Activated effector memory CD4-positive, alpha-beta T cell treated with anti-CD3 and anti-CD28 coated beads, Interleukin-2, amount 50 U/mL, for 16 hours (primary cell): ENCODE results near the gene GADD45A.

Experiments used
- DNase-seq: peaks from one replicate; pipeline ENCODE4 v3.0.0-alpha.2; 2020

GADD45A gene

DNA sequence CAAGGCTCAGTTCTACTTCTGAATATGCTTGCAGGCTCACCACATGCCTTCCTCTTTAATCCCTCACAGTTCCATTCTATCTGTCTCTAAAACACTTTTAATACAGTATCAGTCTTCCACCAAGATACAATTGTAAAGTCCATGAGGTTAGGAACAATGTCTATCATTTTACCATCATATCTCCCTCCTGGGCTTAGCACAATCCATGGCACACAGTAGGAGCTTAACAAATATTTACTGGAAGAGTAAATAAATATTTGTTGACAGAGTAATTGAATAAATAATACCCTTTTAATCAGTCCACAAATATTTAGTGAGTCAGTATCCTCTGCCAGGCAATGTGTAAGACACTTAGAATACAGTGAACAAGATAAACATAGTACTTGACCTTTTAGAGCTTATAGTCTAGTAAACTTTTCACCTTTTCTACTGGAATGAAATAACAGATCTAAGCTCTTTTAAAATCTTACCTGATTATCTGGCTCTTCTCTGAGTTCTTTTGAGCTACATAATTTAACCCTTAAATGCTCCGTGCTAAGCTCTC lies 12.7 kb upstream of the GADD45A start:
- DNase-seq = no peak

DNA sequence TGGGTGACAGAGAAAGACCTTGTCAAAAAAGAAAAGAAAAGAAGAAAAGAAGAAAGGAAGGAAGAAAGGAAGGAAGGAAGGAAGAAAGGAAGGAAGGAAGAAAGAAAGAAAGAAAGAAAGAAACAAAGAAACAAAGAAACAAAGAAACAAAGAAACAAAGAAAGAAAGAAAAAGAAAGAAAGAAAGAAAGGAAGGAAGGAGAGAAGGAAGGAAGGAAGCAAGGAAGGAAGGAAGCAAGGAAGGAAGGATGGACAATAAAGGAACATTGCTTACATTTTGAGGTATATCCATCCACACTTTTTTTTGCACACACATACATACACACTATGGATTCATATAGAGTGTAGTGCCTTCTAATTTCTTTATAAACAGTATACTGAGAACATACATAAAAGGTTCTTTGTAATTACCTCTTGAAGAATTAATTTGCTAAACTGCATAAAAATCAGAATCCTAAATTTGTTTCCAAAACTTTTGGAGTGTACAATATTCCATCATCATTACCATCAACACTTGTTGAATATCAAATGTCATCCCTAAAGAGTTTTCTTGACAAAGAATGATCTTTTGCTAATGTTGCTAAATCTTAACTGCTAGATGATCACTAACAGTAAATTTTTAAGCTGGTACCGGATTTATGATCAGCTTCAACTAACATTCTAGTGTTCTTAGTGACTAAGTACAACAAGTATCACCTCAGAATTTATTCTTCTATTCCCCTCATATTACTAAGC lies 11.4 kb upstream of the GADD45A start:
- DNase-seq = no peak

GRCh38 chr1:67674260-67675011 lies 10.6 kb upstream of the GADD45A start:
- peak; percentile 69 for DNase-seq

GRCh38 chr1:67675800-67676199 lies 9.2 kb upstream of the GADD45A start:
- DNase-seq = no peak

GRCh38 chr1:67676287-67676686 lies 8.7 kb upstream of the GADD45A start:
- DNase-seq = no peak

DNA sequence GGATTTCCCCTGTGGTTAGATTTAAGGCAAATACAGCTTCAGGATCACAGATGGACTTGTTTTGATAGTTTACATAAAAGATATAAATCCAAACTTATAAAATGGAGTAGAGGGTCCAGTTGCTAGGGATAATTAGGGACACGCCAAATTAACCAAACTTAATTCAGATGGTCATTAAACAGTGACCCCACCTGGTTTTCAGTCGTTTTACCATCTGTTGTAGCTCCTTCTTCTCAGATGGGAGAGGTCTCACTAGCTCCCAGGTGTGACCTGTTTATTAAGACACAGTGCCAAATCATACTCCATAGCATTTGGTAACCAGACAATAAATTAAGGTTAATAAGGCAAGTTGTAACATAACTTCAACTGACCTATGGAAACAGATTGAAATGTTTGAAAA lies 8.1 kb upstream of the GADD45A start:
- no peak for DNase-seq

- no peak for DNase-seq
Measured at GRCh38 chr1:67677408-67677807, 7.6 kb upstream of the GADD45A start.

DNA sequence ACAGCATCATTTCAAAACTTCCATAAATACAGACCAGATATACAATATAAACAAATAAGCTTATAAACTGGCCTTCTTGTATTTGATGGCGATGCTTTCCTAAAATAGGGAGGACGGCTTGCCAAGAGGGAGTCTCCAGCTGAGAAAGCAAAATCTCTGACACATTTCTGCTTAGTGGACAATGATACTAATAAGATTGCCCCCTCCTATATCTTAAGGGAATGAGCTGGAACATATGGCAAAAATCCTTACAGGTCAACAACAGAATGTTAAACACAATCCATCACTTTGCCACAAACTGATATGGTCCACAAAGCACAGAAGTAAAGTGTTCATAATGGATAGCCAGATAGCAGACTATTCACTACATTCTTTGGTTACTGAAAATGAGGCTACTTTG lies 7.1 kb upstream of the GADD45A start:
- DNase-seq = no peak

DNA sequence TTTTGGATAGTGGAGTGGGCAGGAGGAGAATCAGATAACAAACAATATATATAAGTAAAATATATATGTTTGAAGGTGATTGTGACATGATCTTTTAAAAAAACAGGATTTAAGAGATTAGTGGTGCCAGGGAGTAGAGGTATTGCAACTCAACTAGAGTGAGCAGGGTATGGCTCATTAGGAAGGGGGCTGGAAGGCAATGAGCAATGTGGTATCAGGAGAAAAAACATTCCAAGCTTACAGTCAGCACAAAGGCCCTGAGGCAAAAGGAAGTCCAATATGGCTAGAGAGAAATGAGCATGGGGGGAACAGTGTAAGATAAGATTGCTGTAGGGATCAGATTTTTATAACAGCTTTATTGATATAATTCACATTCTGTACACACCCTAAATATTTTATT lies 5.3 kb upstream of the GADD45A start:
- DNase-seq = no peak

DNA sequence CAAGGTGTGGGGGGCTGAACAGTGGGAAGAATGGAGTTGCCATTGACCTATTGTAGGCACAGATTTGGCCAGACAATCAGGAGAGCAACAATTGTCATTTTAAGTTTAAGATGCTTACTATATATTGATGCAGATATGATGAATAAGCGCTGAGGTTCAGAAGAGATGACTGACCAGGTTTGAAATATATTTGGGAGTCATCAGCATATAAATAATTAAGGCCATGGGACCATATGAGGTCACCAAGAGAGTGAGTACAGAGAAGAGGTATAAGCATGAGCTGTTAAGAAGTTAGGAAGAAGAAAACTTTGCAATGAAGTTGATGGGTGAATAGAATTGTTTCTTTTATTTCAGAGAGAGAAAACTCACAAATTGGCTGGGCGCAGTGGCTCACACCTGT lies 4.5 kb upstream of the GADD45A start:
- no peak for DNase-seq

DNA sequence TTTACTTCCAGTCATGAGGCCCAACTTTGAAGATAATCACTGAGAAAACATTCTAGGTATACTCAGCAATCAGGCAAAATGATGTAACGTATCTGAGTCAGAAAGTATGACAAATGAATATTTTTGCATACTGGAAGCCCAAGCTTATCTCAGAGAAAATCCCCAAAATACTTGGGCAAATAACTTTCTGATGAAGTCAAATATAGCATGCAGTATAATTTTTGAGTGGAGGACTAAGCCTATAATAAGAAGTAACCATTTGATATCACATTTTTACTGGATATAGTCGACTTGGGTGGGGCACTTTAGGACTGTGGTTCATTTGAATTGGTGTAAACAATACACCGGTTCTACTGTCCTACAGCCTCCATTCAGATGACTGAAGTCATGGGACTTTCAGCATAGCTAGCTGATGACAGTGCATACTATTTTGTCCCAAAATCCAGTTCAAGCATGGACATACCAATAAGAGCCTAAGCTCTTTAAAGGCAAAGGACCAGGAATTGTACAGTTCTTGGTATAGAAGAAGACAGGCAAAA lies 2.3 kb upstream of the GADD45A start:
- no peak for DNase-seq

GRCh38 chr1:67683316-67683715 lies 1.7 kb upstream of the GADD45A start:
- no peak for DNase-seq

- DNase-seq = peak; percentile 76
Measured at GRCh38 chr1:67683766-67684525, 1.1 kb upstream of the GADD45A start.

- DNase-seq = no peak
Measured at GRCh38 chr1:67684526-67685066, 405 bp upstream of the GADD45A start.

DNA sequence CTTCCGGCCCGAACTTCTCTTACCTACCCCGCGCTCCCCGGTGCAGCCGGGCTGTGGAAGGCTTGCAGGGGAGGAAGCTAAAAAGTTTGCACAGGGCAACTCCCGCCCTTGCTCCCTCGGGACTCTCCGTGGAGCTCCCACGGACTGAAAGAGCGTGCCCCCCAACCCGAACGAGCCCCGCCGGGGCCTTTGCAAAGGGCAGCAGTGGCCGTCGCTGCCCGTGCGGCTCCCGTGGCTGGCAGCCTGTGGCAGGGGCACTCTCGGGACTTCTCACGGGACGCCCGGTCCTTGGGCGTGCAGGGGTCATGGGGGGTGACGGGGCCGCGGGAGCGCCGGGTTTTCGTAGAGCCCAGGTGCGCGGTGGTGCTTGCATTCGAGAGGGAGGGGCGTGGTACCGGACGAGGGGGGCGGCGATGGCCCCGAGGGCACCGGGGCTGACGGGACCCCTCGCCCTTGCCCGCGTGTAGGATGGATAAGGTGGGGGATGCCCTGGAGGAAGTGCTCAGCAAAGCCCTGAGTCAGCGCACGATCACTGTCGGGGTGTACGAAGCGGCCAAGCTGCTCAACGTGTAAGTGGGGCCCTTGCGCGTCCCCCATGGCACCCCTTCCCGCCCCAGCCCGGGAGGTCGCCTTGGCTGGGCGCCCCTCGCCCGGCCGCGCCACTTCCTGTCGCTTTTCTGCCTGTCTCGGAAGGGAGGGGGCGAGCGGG lies 711 bp downstream of the GADD45A start:
- DNase-seq = peak; percentile 88

DNA sequence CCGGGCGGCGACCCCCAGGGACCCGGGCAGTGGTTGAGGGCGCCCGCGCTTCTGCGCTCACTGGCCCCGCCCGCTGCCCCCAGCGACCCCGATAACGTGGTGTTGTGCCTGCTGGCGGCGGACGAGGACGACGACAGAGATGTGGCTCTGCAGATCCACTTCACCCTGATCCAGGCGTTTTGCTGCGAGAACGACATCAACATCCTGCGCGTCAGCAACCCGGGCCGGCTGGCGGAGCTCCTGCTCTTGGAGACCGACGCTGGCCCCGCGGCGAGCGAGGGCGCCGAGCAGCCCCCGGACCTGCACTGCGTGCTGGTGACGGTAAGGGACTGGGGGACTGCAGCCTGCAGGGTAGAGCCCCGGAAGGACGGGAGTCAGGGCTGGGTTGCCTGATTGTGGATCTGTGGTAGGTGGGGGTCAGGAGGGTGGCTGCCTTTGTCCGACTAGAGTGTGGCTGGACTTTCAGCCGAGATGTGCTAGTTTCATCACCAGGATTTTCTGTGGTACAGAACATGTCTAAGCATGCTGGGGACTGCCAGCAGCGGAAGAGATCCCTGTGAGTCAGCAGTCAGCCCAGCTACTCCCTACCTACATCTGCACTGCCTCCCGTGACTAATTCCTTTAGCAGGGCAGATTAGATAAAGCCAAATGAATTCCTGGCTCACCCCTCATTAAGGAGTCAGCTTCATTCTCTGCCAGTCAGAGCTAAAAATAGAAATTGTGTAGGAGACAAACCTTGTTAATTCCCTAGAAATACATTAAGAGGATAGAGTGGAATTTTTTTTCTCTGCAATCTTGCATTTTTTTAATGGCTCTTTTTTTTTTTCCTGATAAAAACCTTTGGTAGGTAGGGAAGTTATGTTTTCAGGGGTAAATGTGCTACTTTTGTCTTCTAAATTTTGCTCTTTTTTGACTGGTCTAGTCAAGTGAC lies 1.5 kb downstream of the GADD45A start:
- peak; percentile 81 for DNase-seq

DNA sequence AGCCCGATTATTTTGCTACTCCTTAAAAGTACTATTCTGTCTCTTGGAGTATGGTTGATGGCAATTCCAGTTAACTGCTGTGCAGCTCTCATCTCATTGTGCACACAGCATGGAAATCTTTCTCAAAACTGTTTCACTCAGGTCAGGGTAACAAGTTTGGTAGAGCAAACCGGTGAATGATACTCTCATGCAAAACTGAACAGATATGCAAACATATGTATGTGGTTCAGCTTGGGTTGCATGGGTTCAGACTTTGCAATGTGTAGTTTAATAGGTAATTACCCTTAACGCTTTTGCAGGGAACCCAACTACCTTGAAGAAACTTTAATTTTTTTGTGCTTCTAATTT lies 2.2 kb downstream of the GADD45A start:
- no peak for DNase-seq

- DNase-seq = no peak
Measured at GRCh38 chr1:67687649-67688048, 2.6 kb downstream of the GADD45A start.

DNA sequence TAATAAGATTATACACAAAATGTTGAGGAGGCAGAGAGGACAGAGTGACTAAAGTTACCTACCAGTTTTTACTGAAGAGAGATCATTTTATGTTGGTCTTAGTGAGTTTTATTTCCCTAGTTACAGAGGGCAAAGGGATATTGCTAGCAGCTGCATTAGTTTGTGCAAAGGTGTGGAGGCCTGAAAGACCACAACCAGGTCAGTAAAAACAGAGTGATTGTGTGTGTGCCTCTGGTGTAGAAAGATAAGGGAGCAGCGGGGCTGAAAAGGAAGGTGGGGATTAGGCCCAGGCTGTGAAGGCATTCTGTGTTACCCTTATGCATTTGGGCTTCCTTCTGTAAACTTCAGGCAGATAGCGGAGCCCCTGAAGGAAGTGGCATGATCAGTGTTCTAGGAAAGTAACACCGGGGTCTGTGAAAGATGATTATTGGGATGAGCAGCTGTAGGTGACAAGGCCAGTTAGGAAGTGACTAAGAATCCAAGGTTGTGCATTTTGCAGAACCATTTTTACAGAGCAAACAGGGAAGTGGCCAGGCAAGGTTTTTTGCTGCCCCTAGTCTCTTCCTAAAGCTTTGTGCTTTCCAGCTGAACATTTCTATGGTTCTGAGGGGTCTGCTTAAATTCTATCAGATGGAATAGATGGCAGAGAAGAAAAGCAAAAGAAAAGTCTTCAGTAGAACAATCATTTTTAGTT lies 3.7 kb downstream of the GADD45A start:
- DNase-seq = no peak

GRCh38 chr1:67689267-67690017 lies 4.4 kb downstream of the GADD45A start:
- DNase-seq = no peak
